ENCODE results near the gene ECE2.
A peak's percentile ranks its signal among the peaks of the same experiment; 100 is the strongest.

ECE2 gene

GRCh38 chr3:184275961-184276910 is at the start of gene ECE2:
Gene ECE2 (plus strand): TSS chr3:184276022. CDS start chr3:184276154, 132 bp downstream.
- DNase-seq (ENCODE audit: low read depth) = no peak

GRCh38 chr3:184227481-184227935 is 48.3 kb upstream of the ECE2 start:
- no peak for DNase-seq (ENCODE audit: low read depth)

DNA sequence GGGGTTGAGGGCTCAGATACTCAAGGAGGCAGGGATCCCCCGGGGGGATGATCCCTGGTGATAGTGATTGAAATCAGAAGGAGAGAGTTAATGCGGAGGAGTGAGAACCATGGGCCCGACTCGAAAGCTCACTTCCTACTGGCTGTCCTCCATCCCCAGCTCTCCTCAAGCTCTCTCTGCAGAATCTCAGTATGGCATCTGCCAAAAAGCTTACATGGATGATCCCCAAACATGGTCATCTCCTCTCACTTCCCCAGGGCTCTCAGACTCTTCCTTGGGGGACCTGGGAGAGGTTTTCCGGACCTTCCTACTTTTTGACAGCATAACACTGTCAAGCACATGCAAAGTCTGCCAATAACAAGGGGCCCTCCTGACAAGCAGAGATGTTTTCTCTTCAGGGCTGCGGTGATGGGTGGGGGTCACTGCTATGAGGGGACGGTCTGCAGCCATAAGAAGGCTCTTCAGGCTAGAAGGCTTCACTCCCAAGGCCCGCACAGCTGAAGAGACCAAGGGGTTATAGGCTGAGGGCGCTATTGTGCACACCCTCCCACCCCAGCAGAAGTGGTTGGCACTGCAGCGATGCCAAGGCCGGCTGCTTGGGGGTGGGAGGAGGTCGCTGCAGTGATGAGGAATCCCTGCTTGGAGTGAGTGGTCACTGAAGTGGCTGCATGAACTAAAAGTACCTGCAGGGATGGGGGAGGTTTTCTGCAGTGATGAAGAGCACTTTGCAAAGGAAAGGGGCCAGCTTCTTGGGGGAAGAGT is 47.3 kb upstream of the ECE2 start:
- no peak for DNase-seq (ENCODE audit: low read depth)

DNA sequence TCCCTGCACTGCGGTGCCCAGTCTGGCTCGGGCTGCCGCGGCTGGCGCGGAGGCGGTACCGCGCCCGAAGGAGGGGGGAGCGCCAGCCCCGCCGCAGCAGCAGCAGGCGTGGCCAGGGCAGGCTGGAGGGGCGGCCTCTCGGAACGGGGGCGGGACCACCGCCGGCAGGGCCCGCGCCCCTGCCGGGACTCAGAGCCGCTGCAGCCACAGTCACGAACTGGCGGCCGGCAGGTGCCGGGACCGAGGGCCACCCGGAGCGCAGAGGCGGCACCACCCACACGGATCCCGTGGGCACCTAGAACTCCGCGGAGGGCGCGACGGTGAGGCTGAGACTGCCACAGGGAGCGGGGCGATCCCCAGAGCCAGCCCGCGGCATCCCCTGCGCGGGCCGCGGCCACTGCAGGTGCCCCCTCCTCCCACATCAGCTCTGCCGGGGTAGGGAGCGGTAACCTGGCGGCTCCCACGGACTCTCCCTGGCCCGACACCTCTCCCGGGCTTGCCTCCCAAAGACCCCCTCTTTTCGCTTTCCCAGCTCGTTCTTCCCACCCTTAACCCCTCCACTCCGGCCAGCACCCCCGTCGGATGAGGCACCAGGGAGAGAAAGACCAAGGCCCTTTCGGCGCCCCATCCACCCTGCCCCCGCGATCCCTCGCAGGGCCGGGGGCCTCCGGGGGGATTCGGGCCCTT is 46.3 kb upstream of the ECE2 start, which contains the start of gene VWA5B2:
TSS of gene VWA5B2 (plus strand) at position 192 of the 687 bp plus-strand sequence. CDS start 944 bp downstream, outside the sequence.
- peak; percentile 44 for DNase-seq (ENCODE audit: low read depth)

DNA sequence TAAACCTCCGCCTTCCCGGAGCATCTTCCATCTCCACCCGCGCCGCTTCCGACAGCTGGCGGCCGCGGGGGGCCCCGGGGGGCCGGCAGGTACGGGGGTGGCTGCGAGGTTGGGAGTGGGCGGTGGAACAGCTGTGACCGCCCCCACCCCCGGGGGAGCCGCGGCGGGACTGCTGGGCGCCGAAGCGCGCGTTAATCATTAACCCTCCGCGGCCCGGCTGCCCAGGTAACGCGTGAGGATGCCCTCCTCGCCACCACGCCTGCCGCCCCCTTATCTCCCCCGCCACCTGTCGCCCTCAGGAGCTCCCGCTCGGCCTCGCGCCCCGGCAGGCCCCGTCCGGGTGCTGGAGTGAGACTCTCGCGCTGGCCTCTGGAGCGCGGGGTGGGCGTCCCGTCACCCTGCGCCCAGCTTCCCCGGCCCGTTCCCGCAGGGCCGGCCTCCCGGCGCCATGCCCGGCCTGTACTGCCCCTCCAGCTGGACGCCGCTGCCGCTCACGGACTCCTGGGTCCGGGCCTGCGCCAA is 45.7 kb upstream of the ECE2 start:
- DNase-seq (ENCODE audit: low read depth) = no peak

- DNase-seq (ENCODE audit: low read depth) = no peak
These were observed 45.0 kb upstream of the ECE2 start for GRCh38 chr3:184230603-184231528.

DNA sequence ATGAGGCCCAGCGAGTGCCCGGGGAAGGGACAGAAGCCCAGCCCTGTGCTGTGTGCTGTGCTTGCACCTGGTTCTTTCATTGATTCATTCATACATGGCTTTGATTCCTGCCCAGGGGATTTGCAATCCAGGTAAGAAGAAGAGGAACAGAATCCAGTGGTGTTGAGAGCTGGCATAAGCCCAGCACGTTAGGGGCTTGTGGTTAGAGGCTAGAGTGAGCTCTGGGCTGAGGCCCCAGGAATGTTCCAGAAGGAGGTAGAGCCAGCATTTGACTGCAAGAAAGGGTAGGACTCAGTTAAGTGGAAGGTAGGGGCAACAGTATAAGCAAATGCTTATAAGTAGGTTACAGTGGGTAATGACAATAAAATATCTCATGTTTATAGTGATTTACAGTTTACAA is 44.2 kb upstream of the ECE2 start:
- DNase-seq (ENCODE audit: low read depth) = no peak

GRCh38 chr3:184233127-184233843 is 42.5 kb upstream of the ECE2 start:
- DNase-seq (ENCODE audit: low read depth) = no peak

DNA sequence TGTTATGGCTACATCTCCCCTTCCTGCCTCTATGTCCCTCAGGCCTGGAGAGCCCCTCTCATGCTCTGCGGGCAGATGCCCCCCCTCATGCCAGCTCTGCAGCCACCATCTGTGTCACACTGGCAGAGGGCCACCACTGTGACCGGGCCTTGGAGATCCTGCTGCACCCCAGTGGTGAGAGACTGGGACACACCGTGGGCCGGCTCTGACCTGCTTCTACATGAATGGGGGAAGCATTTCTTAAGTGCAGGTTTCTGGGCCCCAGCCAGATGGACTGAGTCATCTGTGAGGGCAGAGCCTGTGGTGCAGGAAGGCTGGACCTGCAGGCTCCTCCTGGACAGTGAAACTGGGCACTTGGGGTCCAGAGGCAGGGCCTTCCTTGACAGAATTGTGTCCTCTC is 41.6 kb upstream of the ECE2 start:
- no peak for DNase-seq (ENCODE audit: low read depth)

GRCh38 chr3:184234671-184235380 is 41.0 kb upstream of the ECE2 start:
- no peak for DNase-seq (ENCODE audit: low read depth)

GRCh38 chr3:184235381-184236032 is 40.3 kb upstream of the ECE2 start:
- DNase-seq (ENCODE audit: low read depth) = no peak

GRCh38 chr3:184236033-184236410 is 39.8 kb upstream of the ECE2 start:
- DNase-seq (ENCODE audit: low read depth) = no peak

GRCh38 chr3:184236636-184237035 is 39.2 kb upstream of the ECE2 start:
- DNase-seq (ENCODE audit: low read depth) = no peak

DNA sequence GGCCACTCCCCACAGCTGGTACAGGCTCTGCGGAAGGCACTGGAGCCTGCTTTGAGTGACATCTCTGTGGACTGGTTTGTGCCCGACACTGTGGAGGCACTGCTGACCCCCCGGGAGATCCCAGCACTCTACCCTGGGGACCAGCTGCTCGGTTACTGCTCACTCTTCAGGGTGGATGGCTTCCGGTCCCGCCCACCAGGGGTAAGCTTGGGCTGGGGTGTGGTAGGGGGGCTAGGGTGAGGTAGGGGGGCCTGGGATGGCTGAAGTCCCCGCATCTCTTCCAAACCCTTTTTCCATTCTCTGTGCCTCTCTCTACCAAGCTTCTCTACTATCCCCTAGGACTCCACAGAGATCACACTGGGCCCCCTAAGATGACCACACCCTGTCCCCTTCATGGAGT is 38.6 kb upstream of the ECE2 start:
- DNase-seq (ENCODE audit: low read depth) = no peak

GRCh38 chr3:184237807-184238206 is 38.0 kb upstream of the ECE2 start:
- no peak for DNase-seq (ENCODE audit: low read depth)

GRCh38 chr3:184238246-184238818 is 37.5 kb upstream of the ECE2 start:
- DNase-seq (ENCODE audit: low read depth) = no peak

GRCh38 chr3:184239221-184239620 is 36.6 kb upstream of the ECE2 start:
- DNase-seq (ENCODE audit: low read depth) = no peak

GRCh38 chr3:184239708-184240107 is 36.1 kb upstream of the ECE2 start:
- DNase-seq (ENCODE audit: low read depth) = no peak

Data from stimulated activated CD8-positive, alpha-beta memory T cell treated with anti-CD3 and anti-CD28 coated beads, Interleukin-15, amount 100 ng/mL, for 24 hours (primary cell).